Measurements from ENCODE around the gene TGIF2.

- no peak for TF ChIP-seq CTCF (IDR thresholded peaks at IDR 0.05)
- TF ChIP-seq EZH2 (IDR thresholded peaks at IDR 0.05; ENCODE audit: borderline replicate concordance, insufficient read depth, low read depth, low read length, poor library complexity, severe bottlenecking) = no peak
Measured at GRCh38 chr20:36549628-36549941, 23.8 kb upstream of the TGIF2 start.

All from B cell (primary cell).